Fibroblast of mammary gland (primary cell): ENCODE measurements around the gene SGCB.

ENCODE experiments used
- DNase-seq: peaks from one replicate; pipeline ENCODE4 v3.0.0-alpha.2; 2010; ENCODE audit warnings: low read depth
- H3K4me3 ChIP-seq: 2 replicates; pipeline ENCODE4 v1.5.1; 2011; ENCODE audit warnings: low read depth, mild to moderate bottlenecking, low read length, moderate library complexity; ENCODE audit not compliant: control insufficient read depth
- CTCF ChIP-seq: conservative IDR thresholded peaks from 2 replicates; pipeline ENCODE4 v1.5.1; 2011; ENCODE audit warnings: low read depth, low read length, inconsistent platforms; ENCODE audit not compliant: control insufficient read depth, insufficient read depth

SGCB gene

DNA sequence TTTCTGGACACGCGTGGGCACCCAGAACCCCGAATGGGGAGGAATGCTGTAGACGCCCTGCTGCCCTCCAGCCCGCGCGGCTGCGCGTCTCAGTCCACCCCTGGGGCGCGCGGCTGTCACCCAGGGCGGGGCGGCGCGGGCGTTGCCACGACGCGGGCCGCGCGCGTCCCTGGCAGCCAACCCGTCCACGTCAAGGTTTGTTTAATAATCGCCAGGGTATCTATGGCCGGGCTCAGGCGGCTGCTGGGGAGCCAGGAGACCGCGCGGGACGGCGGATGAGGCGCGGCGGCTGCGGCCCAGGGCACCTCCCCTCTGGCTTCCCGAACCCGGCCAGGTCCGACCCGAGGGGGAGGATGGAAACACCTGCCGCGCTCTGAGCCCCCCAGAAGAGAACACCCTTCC is 13.1 kb upstream of the SGCB start, which contains the start of gene SPATA18:
SPATA18 (plus strand) TSS at position 92 of the 402 bp plus-strand sequence. CDS start 401 bp downstream, outside the sequence.
- peak; percentile 10 for DNase-seq
- TF ChIP-seq CTCF: no peak
- peak within 1 kb of the TSS; percentile 73 for H3K4me3 ChIP-seq

DNA sequence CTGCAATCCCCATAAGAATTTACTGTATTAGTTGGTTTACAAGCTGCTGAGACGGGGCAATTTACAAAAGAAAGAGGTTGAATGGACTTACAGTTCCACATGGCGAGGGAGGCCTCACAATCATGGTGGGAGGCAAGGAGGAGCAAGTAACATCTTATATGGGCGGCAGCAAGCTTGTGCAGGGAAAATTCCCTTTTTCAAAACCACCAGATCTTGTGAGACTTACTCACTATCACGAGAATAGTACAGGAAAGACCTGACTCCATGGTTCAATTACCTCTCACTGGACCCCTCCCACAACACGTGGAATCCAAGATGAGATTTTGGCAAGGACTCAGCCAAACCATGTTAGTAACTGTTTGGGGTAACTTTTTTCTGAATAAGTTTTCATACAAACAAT is 11.2 kb upstream of the SGCB start:
- DNase-seq: no peak
- TF ChIP-seq CTCF: no peak
- H3K4me3 ChIP-seq: no peak overlapping the region

DNA sequence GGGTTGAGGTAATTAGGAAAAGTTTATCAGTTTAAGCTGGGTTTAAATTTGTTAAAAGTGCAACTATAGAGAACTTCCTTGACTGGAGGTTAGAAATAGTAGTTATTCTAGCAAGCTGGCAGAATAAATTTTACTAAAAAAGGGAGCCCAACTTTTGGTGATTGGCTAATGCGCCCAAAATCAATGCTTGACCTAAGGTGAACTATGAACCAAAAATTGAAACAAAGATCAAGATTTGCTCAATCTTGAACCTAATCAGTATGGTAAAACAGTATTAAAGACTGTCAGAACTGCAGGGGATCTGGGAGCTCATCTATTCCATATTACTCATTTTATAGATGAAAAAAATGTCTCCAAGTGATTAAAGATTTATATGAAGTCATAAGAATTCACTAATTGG is 6.9 kb upstream of the SGCB start:
- no peak for DNase-seq
- TF ChIP-seq CTCF: no peak
- H3K4me3 ChIP-seq: no peak overlapping the region

DNA sequence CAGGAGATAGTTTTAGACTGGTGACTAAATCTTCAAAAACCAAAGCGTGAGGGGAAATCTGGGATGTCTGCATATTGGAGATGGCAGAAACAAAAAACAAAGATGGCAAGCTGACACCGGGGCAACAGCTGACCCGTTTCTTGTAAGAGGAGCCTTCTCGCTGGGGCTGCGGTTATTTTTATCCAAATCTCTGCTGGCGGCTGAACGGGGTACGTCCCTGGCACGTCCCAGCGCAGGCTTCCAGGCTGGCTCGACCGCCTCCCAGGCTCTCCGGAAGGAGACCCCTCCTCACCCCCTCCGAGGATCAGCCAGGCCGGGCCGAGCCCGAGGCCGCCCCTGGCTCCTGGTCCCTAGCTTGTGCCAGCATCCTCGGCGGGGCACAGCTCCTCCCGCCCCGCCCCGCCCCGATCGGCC is 403 bp downstream of the SGCB start:
- TF ChIP-seq CTCF: no peak
- DNase-seq: peak; percentile 46
- H3K4me3 ChIP-seq: peak overlapping the region; percentile 78

DNA sequence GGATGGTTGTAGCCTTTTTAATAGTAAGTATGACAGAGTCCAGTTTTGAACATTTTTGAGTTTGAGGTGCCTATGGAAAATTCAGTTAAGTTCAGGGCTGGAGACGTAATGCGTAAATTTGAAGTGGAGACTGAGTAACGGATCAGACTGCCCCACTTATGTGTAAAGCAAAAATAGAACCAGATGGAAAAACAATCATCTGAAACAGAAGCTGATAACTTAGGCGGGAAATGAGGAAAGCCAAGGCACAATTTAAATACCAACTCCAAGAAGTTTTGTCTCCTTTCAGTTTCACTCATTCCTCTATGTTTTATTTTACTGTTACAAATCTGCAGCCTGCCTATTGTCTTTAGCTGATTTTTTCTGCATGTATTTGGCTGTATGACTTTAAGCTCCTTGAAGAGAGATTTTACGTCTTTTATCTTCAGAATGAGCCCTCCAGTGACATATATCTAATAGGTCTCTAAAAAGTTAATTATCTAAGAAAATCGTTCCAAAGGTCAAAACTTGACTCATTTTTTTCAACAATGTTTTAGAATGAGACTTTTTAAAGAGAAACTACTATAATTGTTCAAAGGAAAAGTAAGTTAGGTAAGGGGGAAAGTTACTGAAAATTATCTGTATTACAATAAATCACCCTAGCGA is 1.1 kb downstream of the SGCB start:
- H3K4me3 ChIP-seq: peak overlapping the region; percentile 78
- DNase-seq: peak; percentile 41
- no peak for TF ChIP-seq CTCF

DNA sequence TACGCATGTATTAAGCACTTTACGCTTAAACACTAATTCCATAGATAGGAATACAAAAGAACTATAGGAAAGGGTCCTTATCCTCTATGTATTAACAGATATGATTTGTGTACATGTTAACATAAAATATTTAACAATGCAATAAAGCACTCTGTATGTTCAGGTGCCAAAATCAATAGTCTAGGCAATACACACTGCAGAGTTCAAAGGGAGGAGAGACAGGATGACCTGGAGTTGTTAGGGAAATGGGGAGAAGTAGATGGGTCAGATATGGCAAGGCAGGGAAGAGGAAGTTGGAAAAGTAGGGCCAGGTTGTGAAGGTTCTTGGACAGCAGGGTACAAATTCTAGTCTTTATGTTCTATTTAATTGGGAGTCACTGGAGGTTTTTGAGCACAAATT is 2.9 kb downstream of the SGCB start:
- no peak for TF ChIP-seq CTCF
- H3K4me3 ChIP-seq: no peak overlapping the region
- no peak for DNase-seq
